ENCODE results near the gene KIAA1549.

Gene KIAA1549

GRCh38 chr7:138916731-138917130 is 64.5 kb downstream of the KIAA1549 start:
- Histone ChIP-seq H3K9ac (ENCODE audit: insufficient read length) (no peak overlapping the region), H3K9me3 (ENCODE audit: low read depth, low read length) (no peaks in the 10 kb centered on the region), H3K36me3 (ENCODE audit: insufficient read depth, low read length) (no peaks in the 10 kb centered on the region), H3K4me3 (no peak overlapping the region), H3K27ac (no peak overlapping the region)
- no peak for DNase-seq (ENCODE audit: low read depth, low spot score)
- no peak for TF ChIP-seq FOXP2 (optimal IDR thresholded peaks at IDR 0.05; ENCODE audit: control extremely low read depth, extremely low read length, insufficient read depth)
- no peak for TF ChIP-seq POLR2AphosphoS5 (IDR thresholded peaks at IDR 0.05; ENCODE audit: borderline replicate concordance, low read depth, low read length)
- no peak for TF ChIP-seq EZH2 (IDR thresholded peaks at IDR 0.05)

DNA sequence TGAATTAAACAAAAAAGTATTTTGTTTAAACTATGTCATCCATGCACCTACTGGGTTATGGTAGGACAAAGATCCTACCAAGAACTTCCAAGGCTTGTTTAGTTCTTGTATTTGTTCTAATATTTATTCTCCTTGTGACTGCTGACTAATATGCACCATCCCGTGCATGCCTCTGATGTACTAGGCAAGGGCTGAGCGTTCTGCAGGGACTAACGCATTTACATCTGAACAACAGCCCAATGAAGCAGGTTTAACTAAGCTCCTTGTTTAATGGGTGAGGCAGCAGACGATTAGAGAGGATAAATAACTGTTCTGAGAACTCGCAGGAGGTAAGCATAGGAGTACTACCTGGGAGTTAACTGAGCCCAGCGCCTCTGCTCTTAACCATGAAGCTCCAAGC is 64.9 kb downstream of the KIAA1549 start:
- Histone ChIP-seq H3K27ac (no peak overlapping the region), H3K4me3 (no peak overlapping the region), H3K9me3 (ENCODE audit: low read depth, low read length) (no peaks in the 10 kb centered on the region), H3K36me3 (ENCODE audit: insufficient read depth, low read length) (no peaks in the 10 kb centered on the region), H3K9ac (ENCODE audit: insufficient read length) (no peak overlapping the region)
- TF ChIP-seq FOXP2 (optimal IDR thresholded peaks at IDR 0.05; ENCODE audit: control extremely low read depth, extremely low read length, insufficient read depth), result no peak
- TF ChIP-seq POLR2AphosphoS5 (IDR thresholded peaks at IDR 0.05; ENCODE audit: borderline replicate concordance, low read depth, low read length), result no peak
- no peak for TF ChIP-seq EZH2 (IDR thresholded peaks at IDR 0.05)
- DNase-seq (ENCODE audit: low read depth, low spot score), result no peak

DNA sequence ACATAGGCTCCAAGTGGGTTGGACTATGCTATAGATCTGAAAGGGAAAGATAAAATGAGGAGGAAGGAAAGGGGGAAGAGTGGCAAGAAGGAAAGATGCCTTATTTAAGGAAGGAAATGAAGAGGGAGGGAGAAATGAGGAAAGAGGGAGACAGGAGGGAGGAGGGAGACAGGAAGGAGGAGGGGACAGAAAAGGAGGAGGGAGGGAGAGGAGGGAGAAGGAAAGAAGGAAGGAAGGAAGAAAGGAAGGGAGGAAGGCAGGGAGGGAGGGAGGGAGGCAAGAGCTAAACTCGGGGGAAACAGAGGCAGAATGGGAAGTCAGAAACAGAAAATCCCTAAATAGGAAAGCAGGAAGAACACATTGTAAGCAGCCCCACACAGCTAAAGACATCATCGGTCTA is 67.4 kb downstream of the KIAA1549 start:
- TF ChIP-seq EZH2 (IDR thresholded peaks at IDR 0.05) (no peak), POLR2AphosphoS5 (IDR thresholded peaks at IDR 0.05; ENCODE audit: borderline replicate concordance, low read depth, low read length) (no peak), FOXP2 (optimal IDR thresholded peaks at IDR 0.05; ENCODE audit: control extremely low read depth, extremely low read length, insufficient read depth) (no peak)
- Histone ChIP-seq H3K9ac (ENCODE audit: insufficient read length) (no peak overlapping the region), H3K4me3 (no peak overlapping the region), H3K27ac (no peak overlapping the region), H3K36me3 (ENCODE audit: insufficient read depth, low read length) (no peaks in the 10 kb centered on the region), H3K9me3 (ENCODE audit: low read depth, low read length) (no peaks in the 10 kb centered on the region)
- DNase-seq (ENCODE audit: low read depth, low spot score), result no peak

DNA sequence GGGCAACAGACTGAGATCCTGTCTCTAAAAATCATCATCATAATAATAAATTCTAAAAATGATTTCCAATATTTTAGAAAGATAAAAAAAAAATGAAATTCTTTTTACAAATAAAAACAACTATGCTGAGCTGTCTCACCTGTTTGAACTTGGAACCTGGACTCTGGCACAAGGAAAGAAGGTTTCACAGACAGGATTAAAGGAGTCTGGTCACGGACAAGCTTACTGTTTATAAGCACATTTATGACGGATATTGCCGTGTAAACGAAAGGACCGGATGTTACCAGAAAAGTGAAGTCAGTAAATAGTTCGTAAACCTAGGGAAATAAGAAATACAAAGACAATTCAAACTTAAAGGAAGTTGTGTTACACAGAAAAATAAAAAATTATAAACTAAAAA is 70.2 kb downstream of the KIAA1549 start:
- Histone ChIP-seq H3K9ac (ENCODE audit: insufficient read length) (no peak overlapping the region), H3K9me3 (ENCODE audit: low read depth, low read length) (no peaks in the 10 kb centered on the region), H3K4me3 (no peak overlapping the region), H3K36me3 (ENCODE audit: insufficient read depth, low read length) (no peaks in the 10 kb centered on the region), H3K27ac (no peak overlapping the region)
- DNase-seq (ENCODE audit: low read depth, low spot score), result no peak
- TF ChIP-seq POLR2AphosphoS5 (IDR thresholded peaks at IDR 0.05; ENCODE audit: borderline replicate concordance, low read depth, low read length) (no peak), EZH2 (IDR thresholded peaks at IDR 0.05) (no peak), FOXP2 (optimal IDR thresholded peaks at IDR 0.05; ENCODE audit: control extremely low read depth, extremely low read length, insufficient read depth) (no peak)

DNA sequence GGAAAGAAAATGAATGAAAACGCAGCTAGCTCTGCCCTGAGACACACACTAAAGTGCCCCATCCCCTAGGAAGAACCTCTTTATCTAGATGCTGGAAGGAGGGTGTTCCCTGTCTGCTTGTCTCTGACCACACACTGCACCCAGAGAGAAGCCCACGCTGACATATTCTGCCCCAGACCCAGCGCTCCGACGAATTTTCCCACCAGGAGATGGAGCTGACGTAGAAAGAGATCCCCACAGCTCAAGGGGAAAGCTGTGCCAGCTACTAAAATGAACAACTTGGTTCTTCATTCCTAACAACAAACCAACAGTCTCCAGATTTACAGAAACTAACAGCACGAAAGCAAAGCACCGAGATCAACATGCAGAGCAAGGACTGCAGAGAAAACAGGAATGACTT is 73.3 kb downstream of the KIAA1549 start:
- Histone ChIP-seq H3K27ac (no peak overlapping the region), H3K4me3 (no peak overlapping the region), H3K9me3 (ENCODE audit: low read depth, low read length) (no peaks in the 10 kb centered on the region), H3K36me3 (ENCODE audit: insufficient read depth, low read length) (no peaks in the 10 kb centered on the region), H3K9ac (ENCODE audit: insufficient read length) (no peak overlapping the region)
- DNase-seq (ENCODE audit: low read depth, low spot score), result no peak
- TF ChIP-seq FOXP2 (optimal IDR thresholded peaks at IDR 0.05; ENCODE audit: control extremely low read depth, extremely low read length, insufficient read depth), result no peak
- no peak for TF ChIP-seq POLR2AphosphoS5 (IDR thresholded peaks at IDR 0.05; ENCODE audit: borderline replicate concordance, low read depth, low read length)
- TF ChIP-seq EZH2 (IDR thresholded peaks at IDR 0.05), result no peak

DNA sequence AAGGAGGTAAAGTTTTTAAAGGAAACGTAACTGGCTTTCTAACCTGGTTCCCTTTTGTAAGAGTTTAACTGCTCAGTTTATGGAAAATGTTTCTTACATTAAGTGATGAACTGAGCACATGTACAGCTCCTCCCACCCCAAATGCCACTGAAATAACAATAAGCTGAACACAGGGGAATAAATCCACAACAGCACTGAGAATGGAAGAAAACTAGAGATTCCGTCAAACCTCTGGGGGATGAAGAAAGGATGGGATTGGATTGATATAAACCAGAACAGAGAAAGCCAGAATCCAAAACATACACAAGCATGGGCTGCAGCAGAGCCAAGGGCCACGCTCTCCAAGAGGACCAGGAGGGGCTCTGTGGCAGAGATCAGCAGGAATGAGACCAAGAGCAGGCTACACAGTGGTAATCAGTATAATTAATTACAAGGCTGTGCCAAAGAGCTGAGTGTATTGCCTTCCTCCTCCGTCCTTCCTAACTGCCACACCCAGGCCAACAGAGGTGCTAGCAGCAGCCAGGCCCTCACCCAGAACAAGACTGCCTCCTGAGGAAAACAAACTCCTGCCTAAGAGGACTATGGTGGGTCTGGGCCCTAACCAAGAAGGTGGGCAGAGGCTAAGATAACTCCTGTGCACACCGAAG is 73.9 kb downstream of the KIAA1549 start:
- H3K27ac ChIP-seq, result no peak overlapping the region
- no peak overlapping the region for H3K9ac ChIP-seq (ENCODE audit: insufficient read length)
- TF ChIP-seq POLR2AphosphoS5 (IDR thresholded peaks at IDR 0.05; ENCODE audit: borderline replicate concordance, low read depth, low read length) (no peak), EZH2 (IDR thresholded peaks at IDR 0.05) (no peak), FOXP2 (optimal IDR thresholded peaks at IDR 0.05; ENCODE audit: control extremely low read depth, extremely low read length, insufficient read depth) (no peak)
- no peaks in the 10 kb centered on the region for H3K9me3 ChIP-seq (ENCODE audit: low read depth, low read length)
- no peak for DNase-seq (ENCODE audit: low read depth, low spot score)
- no peak overlapping the region for H3K4me3 ChIP-seq
- H3K36me3 ChIP-seq (ENCODE audit: insufficient read depth, low read length), result no peaks in the 10 kb centered on the region

DNA sequence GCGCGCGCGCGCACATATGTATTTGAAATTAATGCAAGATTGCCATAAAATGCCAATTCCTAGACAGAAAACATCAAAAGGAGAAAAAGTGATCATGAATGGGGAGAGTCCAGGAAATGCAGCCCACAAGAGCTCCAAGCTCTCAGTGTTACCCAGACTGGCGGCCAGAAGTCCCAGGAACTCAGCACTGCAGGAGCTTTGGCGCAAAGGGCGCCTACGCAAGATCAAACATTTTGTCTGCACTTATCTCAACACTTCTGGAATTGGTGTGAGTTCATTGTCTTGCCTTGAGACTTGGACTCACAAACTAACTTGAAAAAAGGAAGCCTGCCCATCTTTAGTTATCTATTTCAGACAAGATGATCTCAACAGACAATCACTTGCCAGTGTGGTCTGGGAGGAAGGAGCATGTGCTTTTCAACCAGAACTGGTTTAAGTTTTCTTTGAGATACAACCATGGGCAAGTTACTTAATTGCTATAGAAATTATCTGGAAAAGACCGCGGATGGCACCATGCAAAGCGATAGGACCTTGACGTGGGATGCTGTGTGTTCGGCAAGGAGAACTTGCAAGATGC is 77.2 kb downstream of the KIAA1549 start:
- Histone ChIP-seq H3K27ac (no peak overlapping the region), H3K36me3 (ENCODE audit: insufficient read depth, low read length) (no peaks in the 10 kb centered on the region), H3K4me3 (no peak overlapping the region), H3K9ac (ENCODE audit: insufficient read length) (no peak overlapping the region), H3K9me3 (ENCODE audit: low read depth, low read length) (no peaks in the 10 kb centered on the region)
- DNase-seq (ENCODE audit: low read depth, low spot score), result no peak
- TF ChIP-seq EZH2 (IDR thresholded peaks at IDR 0.05) (no peak), FOXP2 (optimal IDR thresholded peaks at IDR 0.05; ENCODE audit: control extremely low read depth, extremely low read length, insufficient read depth) (no peak), POLR2AphosphoS5 (IDR thresholded peaks at IDR 0.05; ENCODE audit: borderline replicate concordance, low read depth, low read length) (no peak)

DNA sequence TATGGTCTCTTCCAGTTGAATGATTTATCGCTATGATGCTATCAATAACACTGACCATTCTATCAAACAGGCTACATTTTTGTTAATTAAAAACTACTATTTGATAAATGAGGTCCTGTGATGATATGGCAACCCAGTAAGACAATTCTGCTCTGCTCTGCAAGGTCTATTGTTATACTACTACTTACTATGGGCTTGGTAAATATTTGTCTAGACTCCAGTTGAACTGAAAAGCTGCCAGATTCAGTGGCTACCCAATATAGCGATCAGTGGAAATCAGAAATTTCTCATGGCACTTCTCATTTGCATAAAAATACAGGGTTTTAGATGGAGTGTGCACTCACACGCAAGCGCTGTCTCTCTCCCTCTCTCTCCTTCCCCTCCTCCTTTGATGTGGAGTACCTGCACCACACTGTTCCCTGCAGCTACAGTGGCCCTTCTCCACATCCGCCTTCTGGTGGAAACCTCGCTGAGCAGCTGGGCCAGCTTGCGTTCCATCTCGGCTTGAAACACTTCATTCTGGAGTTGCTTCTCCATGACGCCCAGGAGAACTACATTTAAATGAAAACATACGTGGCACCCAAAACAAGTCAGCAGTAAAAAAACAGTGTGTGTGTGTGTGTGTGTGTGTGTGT is 77.9 kb downstream of the KIAA1549 start:
- Histone ChIP-seq H3K9ac (ENCODE audit: insufficient read length) (no peak overlapping the region), H3K9me3 (ENCODE audit: low read depth, low read length) (no peaks in the 10 kb centered on the region), H3K36me3 (ENCODE audit: insufficient read depth, low read length) (no peaks in the 10 kb centered on the region), H3K4me3 (no peak overlapping the region), H3K27ac (no peak overlapping the region)
- no peak for DNase-seq (ENCODE audit: low read depth, low spot score)
- TF ChIP-seq EZH2 (IDR thresholded peaks at IDR 0.05), result no peak
- TF ChIP-seq POLR2AphosphoS5 (IDR thresholded peaks at IDR 0.05; ENCODE audit: borderline replicate concordance, low read depth, low read length), result no peak
- TF ChIP-seq FOXP2 (optimal IDR thresholded peaks at IDR 0.05; ENCODE audit: control extremely low read depth, extremely low read length, insufficient read depth), result no peak
